Measurements from ENCODE around the gene LRCH1. TPM values are rescaled to one million over a fixed set of nuclear protein-coding genes. Genes with fewer than 3 reads are reported as not detected.

The LRCH1 gene
- total RNA-seq, 4 donors from 2014 or later, result 5.0 to 20.4 (median 7.4) TPM

DNA sequence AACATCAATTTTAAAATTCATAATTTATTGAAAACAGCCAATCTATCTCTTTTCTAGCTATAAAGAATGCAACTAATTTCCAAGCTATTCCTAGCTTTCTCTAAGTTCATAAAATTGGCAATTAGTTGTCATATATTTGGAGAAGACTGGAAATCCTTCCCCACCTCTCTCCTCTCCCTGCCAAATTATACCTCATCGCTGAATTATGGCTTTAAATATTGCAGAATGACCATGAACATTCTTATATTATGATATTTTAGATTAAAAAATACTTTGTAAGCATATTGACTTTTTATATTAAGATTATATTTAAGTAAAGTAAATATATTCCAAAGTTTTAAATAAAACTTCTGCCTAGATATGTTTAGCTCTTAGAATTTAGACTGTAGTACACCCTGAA, 185.8 kb downstream of the LRCH1 start:
- Histone ChIP-seq H3K27ac (no peak overlapping the region), H3K36me3 (peaks cover 0 to 76% (median 7%) of the 10 kb centered on the region in 3 donors), H3K4me3 (no peak overlapping the region), H3K9me3 (no peaks in the 10 kb centered on the region), H3K4me1 (no peaks in the 10 kb centered on the region), H3K27me3 (no peaks in the 10 kb centered on the region)
- intact Hi-C loops (cut with DNase I), result no loop called here
- 83 to 94% methylated on average over 1 of the region's 1 CpG for WGBS, 2 donors
- no peak for TF ChIP-seq POLR2A (IDR thresholded peaks at IDR 0.05)
- TF ChIP-seq, protein P1, sequence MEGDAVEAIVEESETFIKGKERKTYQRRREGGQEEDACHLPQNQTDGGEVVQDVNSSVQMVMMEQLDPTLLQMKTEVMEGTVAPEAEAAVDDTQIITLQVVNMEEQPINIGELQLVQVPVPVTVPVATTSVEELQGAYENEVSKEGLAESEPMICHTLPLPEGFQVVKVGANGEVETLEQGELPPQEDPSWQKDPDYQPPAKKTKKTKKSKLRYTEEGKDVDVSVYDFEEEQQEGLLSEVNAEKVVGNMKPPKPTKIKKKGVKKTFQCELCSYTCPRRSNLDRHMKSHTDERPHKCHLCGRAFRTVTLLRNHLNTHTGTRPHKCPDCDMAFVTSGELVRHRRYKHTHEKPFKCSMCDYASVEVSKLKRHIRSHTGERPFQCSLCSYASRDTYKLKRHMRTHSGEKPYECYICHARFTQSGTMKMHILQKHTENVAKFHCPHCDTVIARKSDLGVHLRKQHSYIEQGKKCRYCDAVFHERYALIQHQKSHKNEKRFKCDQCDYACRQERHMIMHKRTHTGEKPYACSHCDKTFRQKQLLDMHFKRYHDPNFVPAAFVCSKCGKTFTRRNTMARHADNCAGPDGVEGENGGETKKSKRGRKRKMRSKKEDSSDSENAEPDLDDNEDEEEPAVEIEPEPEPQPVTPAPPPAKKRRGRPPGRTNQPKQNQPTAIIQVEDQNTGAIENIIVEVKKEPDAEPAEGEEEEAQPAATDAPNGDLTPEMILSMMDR (IDR thresholded peaks at IDR 0.05), result no peak
- no peak for DNase-seq

DNA sequence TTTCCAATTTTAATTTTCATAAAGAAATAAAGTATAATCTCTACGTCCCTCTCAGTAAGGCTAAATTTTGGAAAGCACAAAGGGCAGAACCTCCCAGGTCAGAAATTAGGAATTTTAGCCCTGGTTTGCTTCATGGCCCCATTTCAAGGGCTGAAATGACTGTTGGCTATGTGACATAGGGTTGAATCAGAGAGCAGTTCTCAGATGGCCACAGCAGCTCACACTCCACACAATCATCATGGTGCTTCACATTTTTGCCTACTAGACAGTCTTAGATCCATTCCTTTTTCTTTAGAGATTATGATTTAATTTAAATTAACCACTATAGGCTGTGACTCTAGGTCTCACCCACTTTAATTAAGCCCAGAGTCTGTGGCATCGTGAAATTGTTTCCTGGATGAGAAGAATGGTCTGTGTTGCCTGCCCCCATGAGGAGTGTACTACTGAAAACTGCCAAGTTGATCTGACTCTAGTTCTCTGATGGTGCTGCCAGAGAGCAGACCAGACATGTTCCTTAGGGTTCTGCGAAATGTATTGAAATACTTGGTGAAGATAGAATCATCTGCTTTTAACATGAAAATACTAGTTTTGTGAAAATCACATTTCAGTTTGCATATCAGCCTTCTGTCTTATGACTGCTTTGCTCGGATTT, 186.6 kb downstream of the LRCH1 start:
- H3K27me3 ChIP-seq, result no peaks in the 10 kb centered on the region
- H3K4me3 ChIP-seq, result no peak overlapping the region
- peaks cover 0 to 76% (median 7%) of the 10 kb centered on the region in 3 donors for H3K36me3 ChIP-seq
- H3K4me1 ChIP-seq, result no peaks in the 10 kb centered on the region
- H3K9me3 ChIP-seq, result no peaks in the 10 kb centered on the region
- no peak overlapping the region for H3K27ac ChIP-seq
- TF ChIP-seq, protein P1 (IDR thresholded peaks at IDR 0.05), result no peak
- TF ChIP-seq POLR2A (IDR thresholded peaks at IDR 0.05), result no peak
- DNase-seq, result no peak
- intact Hi-C loops (cut with DNase I), result no loop called here
- WGBS, 2 donors, result 88 to 95% methylated on average over 3 to 4 of the region's 4 CpGs

DNA sequence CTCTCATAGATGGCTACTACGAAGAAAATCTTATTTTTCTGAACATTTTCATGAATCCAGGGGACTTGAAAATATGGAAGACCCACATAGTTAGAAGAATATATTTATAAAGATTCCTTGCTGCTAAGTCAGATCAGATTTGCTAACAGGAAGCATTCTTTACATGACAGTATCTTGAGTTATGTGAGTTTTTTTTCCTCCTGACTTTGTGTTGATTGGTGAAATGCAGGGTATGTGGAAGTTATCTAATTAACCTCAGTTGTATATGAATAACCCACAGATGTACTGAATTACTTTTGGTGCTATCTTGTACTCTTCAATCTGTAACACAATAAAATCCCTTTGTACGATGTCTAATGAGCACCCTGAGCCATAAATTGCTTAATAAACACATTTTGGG, 190.2 kb downstream of the LRCH1 start:
- DNase-seq, result no peak
- Histone ChIP-seq H3K27ac (no peak overlapping the region), H3K4me1 (no peaks in the 10 kb centered on the region), H3K9me3 (no peaks in the 10 kb centered on the region), H3K36me3 (peaks cover under 1 to 82% (median 7%) of the 10 kb centered on the region in 3 donors), H3K4me3 (no peak overlapping the region), H3K27me3 (no peaks in the 10 kb centered on the region)
- 87 to 89% methylated on average over 2 of the region's 2 CpGs for WGBS, 2 donors
- no peak for TF ChIP-seq POLR2A (IDR thresholded peaks at IDR 0.05)
- TF ChIP-seq, protein P1 (IDR thresholded peaks at IDR 0.05), result no peak
- intact Hi-C loops (cut with DNase I), result no loop called here

DNA sequence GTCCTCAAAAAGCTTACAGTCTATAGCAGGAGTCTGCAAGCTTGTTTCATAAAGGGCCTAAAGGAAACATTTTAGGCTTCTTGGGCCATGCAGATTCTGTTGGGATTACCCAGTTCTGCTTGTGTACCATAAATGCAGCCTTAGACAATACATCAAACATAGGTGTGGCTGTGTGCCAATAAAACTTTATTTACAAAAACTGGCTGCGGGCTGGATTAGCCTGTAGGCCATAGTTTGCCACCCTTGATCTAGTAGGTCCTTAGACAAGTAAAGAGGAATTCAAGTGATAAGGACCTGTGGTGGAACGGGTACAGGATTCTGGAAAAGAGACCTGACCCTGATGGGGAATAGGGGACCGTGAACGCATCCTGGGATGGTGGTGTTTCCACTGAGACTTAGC, 192.1 kb downstream of the LRCH1 start:
- Histone ChIP-seq H3K27ac (no peak overlapping the region), H3K9me3 (no peaks in the 10 kb centered on the region), H3K27me3 (no peaks in the 10 kb centered on the region), H3K4me1 (no peaks in the 10 kb centered on the region), H3K4me3 (no peak overlapping the region), H3K36me3 (peaks cover 5 to 88% (median 7%) of the 10 kb centered on the region in 3 donors)
- TF ChIP-seq, protein P1 (IDR thresholded peaks at IDR 0.05), result no peak
- no peak for TF ChIP-seq POLR2A (IDR thresholded peaks at IDR 0.05)
- WGBS, 2 donors, result 90 to 93% methylated on average over 4 of the region's 4 CpGs
- intact Hi-C loops (cut with DNase I), result no loop called here
- no peak for DNase-seq

DNA sequence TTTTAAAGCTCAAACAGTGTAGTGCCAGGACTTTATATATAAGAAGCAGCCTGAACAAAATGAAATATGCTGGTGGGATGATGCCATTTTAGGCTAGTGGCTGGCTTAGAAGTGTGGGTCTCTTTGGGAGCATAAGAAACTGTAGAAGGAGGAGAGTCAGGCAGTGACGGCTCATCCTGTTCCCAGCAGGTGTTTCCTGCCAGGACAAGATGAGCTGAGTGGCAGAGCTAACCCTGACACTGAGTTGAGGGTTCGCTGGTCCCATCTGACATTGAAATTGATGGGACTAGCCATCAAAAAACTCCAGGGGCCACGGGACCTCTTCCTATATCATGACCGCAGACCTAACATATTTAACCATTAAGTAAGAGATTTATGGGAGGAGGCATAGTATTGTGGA, 192.7 kb downstream of the LRCH1 start:
- Histone ChIP-seq H3K27me3 (no peaks in the 10 kb centered on the region), H3K27ac (no peak overlapping the region), H3K9me3 (no peaks in the 10 kb centered on the region), H3K4me1 (no peaks in the 10 kb centered on the region), H3K36me3 (peaks cover 5 to 90% (median 7%) of the 10 kb centered on the region in 3 donors), H3K4me3 (no peak overlapping the region)
- DNase-seq, result no peak
- TF ChIP-seq, protein P1 (IDR thresholded peaks at IDR 0.05), result no peak
- no peak for TF ChIP-seq POLR2A (IDR thresholded peaks at IDR 0.05)
- intact Hi-C loops (cut with DNase I), result no loop called here
- WGBS, 2 donors, result 92 to 95% methylated on average over 2 to 4 of the region's 4 CpGs
